GM12878 (cell line): ENCODE results near the gene ADARB1. TPM values are rescaled to one million over a fixed set of nuclear protein-coding genes. Genes with fewer than 3 reads are reported as not detected.

ENCODE experiments used
- ATAC-seq: fragments of 200-7000 bp; cut with Tn5 transposase; 3 replicates; pipeline ENCODE4 v1.9.1; 2020; ENCODE audit warnings: mild to moderate bottlenecking, moderate library complexity
- BruUV-seq: library from RNA; stranded (reverse); fragments of 400-500 nt; replicated peaks from 2 replicates; lab custom pipeline; 2021; lab: Mats Ljungman, UMichigan
- CTCF ChIA-PET: fragments of 300-600 bp; sonication (Branson Sonifier 250); formaldehyde crosslinking; extraction: SDS; loops from one replicate; lab custom pipeline; 2021; ENCODE audit warnings: inconsistent platforms; lab: Yijun Ruan, JAX
- POLR2A ChIA-PET: fragments of 350-600 bp; formaldehyde crosslinking; extraction: SDS; loops from one replicate; lab custom pipeline; 2021; ENCODE audit warnings: inconsistent platforms; lab: Charles Lee
- RAD21 ChIA-PET: fragments of 300-600 bp; sonication (Branson Sonifier 250); formaldehyde crosslinking; loops from one replicate; lab custom pipeline; 2023; ENCODE audit warnings: antibody characterized with exemption; ENCODE audit not compliant: unreplicated experiment; lab: Charles Lee
- SMC1A ChIA-PET: fragments of 300-600 bp; sonication (Branson Sonifier 250); formaldehyde crosslinking; loops from one replicate; lab custom pipeline; 2023; ENCODE audit not compliant: unreplicated experiment, uncharacterized antibody; lab: Charles Lee
- DNase-seq: peaks from one replicate; pipeline ENCODE4 v3.0.0-alpha.2; 2011; ENCODE audit warnings: low read depth, low spot score
- FAIRE-seq: peaks from 3 replicates; lab custom pipeline; 2011; peaks lifted over from hg19 to GRCh38; lab: Jason Lieb, UNC
- H2AFZ ChIP-seq: 2 replicates; pipeline ENCODE4 v1.6.0; 2011; ENCODE audit warnings: low read depth, low read length, control low read depth; ENCODE audit not compliant: control insufficient read depth
- H3K27ac ChIP-seq: 2 replicates; pipeline ENCODE4 v1.5.1; 2011; ENCODE audit warnings: control low read depth; ENCODE audit not compliant: control insufficient read depth, insufficient read depth
- H3K27me3 ChIP-seq, 2 experiments: replicated peaks in 1 of 2; 2 replicates each; pipeline versions ENCODE4 v1.6.0 to v1.6.1; 2011; ENCODE audit warnings: low read length in 1 of 2; ENCODE audit not compliant: control insufficient read depth in 2 of 2, insufficient read depth in 2 of 2
- H3K36me3 ChIP-seq, 2 experiments: 2 replicates each; pipeline ENCODE4 v1.5.1; 2011; ENCODE audit warnings: low read length in 1 of 2; ENCODE audit not compliant: control insufficient read depth in 2 of 2, insufficient read depth in 2 of 2
- H3K4me1 ChIP-seq: 2 replicates; pipeline ENCODE4 v1.6.1; 2011; ENCODE audit warnings: mild to moderate bottlenecking, low read length, moderate library complexity, mixed read lengths; ENCODE audit not compliant: control insufficient read depth, insufficient read depth
- H3K4me2 ChIP-seq: 2 replicates; pipeline ENCODE4 v1.6.0; 2011; ENCODE audit warnings: control low read depth; ENCODE audit not compliant: control insufficient read depth, insufficient read depth
- H3K4me3 ChIP-seq: fragments of 200-600 bp; sonication (generic); 2 replicates; pipeline ENCODE4 v1.5.1; 2016
- H3K79me2 ChIP-seq: 2 replicates; pipeline ENCODE4 v1.6.0; 2011; ENCODE audit warnings: low read length; ENCODE audit not compliant: control insufficient read depth, insufficient read depth
- H3K9ac ChIP-seq: 2 replicates; pipeline ENCODE4 v1.8.0; 2011; ENCODE audit warnings: low read length, control low read depth, mixed read lengths; ENCODE audit not compliant: control insufficient read depth, insufficient read depth
- H3K9me3 ChIP-seq: replicated peaks from 3 replicates; pipeline ENCODE4 v1.5.1; 2011; ENCODE audit warnings: mild to moderate bottlenecking, low read length; ENCODE audit not compliant: control insufficient read depth, insufficient read depth
- H4K20me1 ChIP-seq: 2 replicates; pipeline ENCODE4 v1.6.0; 2011; ENCODE audit not compliant: control insufficient read depth, insufficient read depth
- ASH2L ChIP-seq: fragments of 300-600, 200-600 bp; sonication (generic); IDR thresholded peaks from 2 replicates; pipeline ENCODE4 v1.6.1; 2017; ENCODE audit warnings: low read depth, mild to moderate bottlenecking, borderline replicate concordance
- ATF7 ChIP-seq: fragments of 450-650 bp; IDR thresholded peaks from 2 replicates; pipeline ENCODE4 v1.6.1; 2016; ENCODE audit warnings: low read depth, mild to moderate bottlenecking
- EGR1 ChIP-seq, 2 experiments: IDR thresholded peaks; 1 replicate in 1 of 2; 2 replicates in 1 of 2; pipeline ENCODE4 v1.6.1; 2011 to 2012; ENCODE audit warnings: low read depth in 2 of 2, low read length in 2 of 2, borderline replicate concordance in 1 of 2, mild to moderate bottlenecking in 1 of 2, moderate library complexity in 1 of 2
- ESRRA ChIP-seq: IDR thresholded peaks from 2 replicates; pipeline ENCODE4 v1.6.1; 2012; ENCODE audit warnings: mild to moderate bottlenecking, low read length, improper control_type of control experiment
- GATAD2B ChIP-seq: fragments of 450-650 bp; conservative IDR thresholded peaks from 2 replicates; pipeline ENCODE4 v1.6.1; 2017; ENCODE audit warnings: low read depth, mild to moderate bottlenecking, moderate library complexity
- IRF5 ChIP-seq: fragments of 450-650 bp; IDR thresholded peaks from 2 replicates; pipeline ENCODE4 v1.6.1; 2017; ENCODE audit warnings: borderline replicate concordance
- KDM1A ChIP-seq: fragments of 200-600 bp; sonication (generic); IDR thresholded peaks from 2 replicates; pipeline ENCODE4 v1.6.1; 2016; ENCODE audit warnings: borderline replicate concordance
- MAX ChIP-seq: IDR thresholded peaks from 2 replicates; pipeline ENCODE4 v1.6.1; 2012; ENCODE audit warnings: low read depth, low read length, improper control_type of control experiment
- MEF2B ChIP-seq: fragments of 450-650 bp; IDR thresholded peaks from 2 replicates; pipeline ENCODE4 v1.6.1; 2018; ENCODE audit warnings: mild to moderate bottlenecking, moderate library complexity; ENCODE audit not compliant: partially characterized antibody, poor library complexity, severe bottlenecking
- POLR2A ChIP-seq: IDR thresholded peaks from 2 replicates; pipeline ENCODE4 v1.6.1; 2011; ENCODE audit warnings: low read depth, mild to moderate bottlenecking, low read length
- POLR2AphosphoS2 ChIP-seq: IDR thresholded peaks from 2 replicates; pipeline ENCODE4 v1.6.1; 2011; ENCODE audit warnings: low read depth, mild to moderate bottlenecking, low read length, improper control_type of control experiment, moderate library complexity
- POU2F2 ChIP-seq: IDR thresholded peaks from 3 replicates; pipeline ENCODE4 v1.6.1; 2011; ENCODE audit warnings: low read depth, mild to moderate bottlenecking, low read length, borderline replicate concordance
- SIX5 ChIP-seq: IDR thresholded peaks from 2 replicates; pipeline ENCODE4 v1.6.1; 2011; ENCODE audit warnings: mild to moderate bottlenecking, low read depth, low read length, moderate library complexity; ENCODE audit not compliant: severe bottlenecking
- SREBF1 ChIP-seq: IDR thresholded peaks from 2 replicates; pipeline ENCODE4 v1.6.1; 2012; ENCODE audit warnings: mild to moderate bottlenecking, low read length
- TAF1 ChIP-seq: IDR thresholded peaks from 2 replicates; pipeline ENCODE4 v1.6.1; 2011; ENCODE audit warnings: mild to moderate bottlenecking, low read depth, low read length, borderline replicate concordance
- TBL1XR1 ChIP-seq: IDR thresholded peaks from 2 replicates; pipeline ENCODE4 v1.6.1; 2012; ENCODE audit warnings: low read depth, low read length, improper control_type of control experiment
- YY1 ChIP-seq: IDR thresholded peaks from 2 replicates; pipeline ENCODE4 v1.6.1; 2011; ENCODE audit warnings: low read depth, mild to moderate bottlenecking, low read length
- WGBS: methylation state at CpG from one replicate; pipeline ENCODE4 v1.1.6; 2016; ENCODE audit warnings: low lambda C conversion rate; ENCODE audit not compliant: insufficient replicate concordance, insufficient coverage; ENCODE audit errors: missing lambda C conversion rate; 5-methylcytosine and 5-hydroxymethylcytosine counted together
- in situ Hi-C: fragments of 300-500 bp; cut with MboI; formaldehyde crosslinking; loops from 9 replicates; pipeline ENCODE4 v1.14.3; 2018; ENCODE audit warnings: mixed read lengths
- intact Hi-C: fragments of 100-400 bp; cut with micrococcal nuclease; formaldehyde crosslinking; loops from one replicate; pipeline ENCODE4 v1.14.2; 2022; ENCODE audit not compliant: unreplicated experiment
- polyA plus RNA-seq, 11 experiments: library from polyadenylated mRNA; depleted of rRNA in 4 of 11; unstranded in 6 of 11; stranded (reverse) in 5 of 11; fragments of >200 nt; fragmentation: Nextera tagmentation in 4 of 11; fragmentation: Illumina TruSeq in 1 of 11; extraction: Ambion mirVana in 4 of 11; extraction: Trizol in 1 of 11; gene quantifications; 1 replicate in 1 of 11; 2 replicates in 10 of 11; pipeline versions ENCODE4 v1.2.1 to v1.2.3, GENCODE V29; 2011 to 2016; ENCODE audit warnings: inconsistent platforms in 2 of 11, missing spikeins in 2 of 11, low read depth in 1 of 11
- total RNA-seq, 4 experiments: library from RNA; depleted of rRNA in 3 of 4; stranded (reverse); fragments of >200 nt in 3 of 4; fragmentation: Illumina TruSeq in 1 of 4; extraction: Trizol in 1 of 4; gene quantifications; 2 replicates each; pipeline versions ENCODE4 v1.2.1 to v1.2.3, GENCODE V29; 2013 to 2021
- TF ChIP-seq, protein P1 (sequence below): fragments of 450-650 bp; formaldehyde crosslinking; IDR thresholded peaks from 2 replicates; pipeline ENCODE4 v1.4.0; 2022; ENCODE audit warnings: mild to moderate bottlenecking, moderate library complexity
- TF ChIP-seq, protein P2 (sequence below): IDR thresholded peaks from 2 replicates; pipeline ENCODE4 v1.6.1; 2011; ENCODE audit warnings: low read depth, mild to moderate bottlenecking, low read length, moderate library complexity, borderline replicate concordance; ENCODE audit errors: extremely low read depth

Gene ADARB1
- total and polyA plus RNA-seq, 10 of the 15 experiments (the other 5 are each of a cell fraction or from before 2014, with no cell fraction given): 5.7 to 61.7 (median 25.3) TPM

- H3K4me3 ChIP-seq: no peak overlapping the region
- H2AFZ ChIP-seq: no peak overlapping the region
- H4K20me1 ChIP-seq: no peaks in the 10 kb centered on the region
- ChIA-PET SMC1A (no interaction called here), POLR2A (no interaction called here), CTCF (no interaction called here), RAD21 (no interaction called here)
- no TSS peak for BruUV-seq
- H3K27me3 ChIP-seq: peaks cover 0 to 3% of the 10 kb centered on the region in 2 experiments; a peak in 2 of 4 replicates
- intact Hi-C loops: no loop called here
- H3K4me2 ChIP-seq: no peak overlapping the region
- no peak overlapping the region for H3K9ac ChIP-seq
- peaks cover 2% of the 10 kb centered on the region; the same call in 2 of the 3 replicates for H3K9me3 ChIP-seq
- FAIRE-seq (no peak), ATAC-seq (no peak), DNase-seq (no peak)
- no peaks in the 10 kb centered on the region for H3K4me1 ChIP-seq
- no peaks in the 10 kb centered on the region for H3K79me2 ChIP-seq
- TF ChIP-seq POLR2A: no peak
- no peak for TF ChIP-seq TAF1
- TF ChIP-seq SIX5: no peak
- TF ChIP-seq, protein P1, sequence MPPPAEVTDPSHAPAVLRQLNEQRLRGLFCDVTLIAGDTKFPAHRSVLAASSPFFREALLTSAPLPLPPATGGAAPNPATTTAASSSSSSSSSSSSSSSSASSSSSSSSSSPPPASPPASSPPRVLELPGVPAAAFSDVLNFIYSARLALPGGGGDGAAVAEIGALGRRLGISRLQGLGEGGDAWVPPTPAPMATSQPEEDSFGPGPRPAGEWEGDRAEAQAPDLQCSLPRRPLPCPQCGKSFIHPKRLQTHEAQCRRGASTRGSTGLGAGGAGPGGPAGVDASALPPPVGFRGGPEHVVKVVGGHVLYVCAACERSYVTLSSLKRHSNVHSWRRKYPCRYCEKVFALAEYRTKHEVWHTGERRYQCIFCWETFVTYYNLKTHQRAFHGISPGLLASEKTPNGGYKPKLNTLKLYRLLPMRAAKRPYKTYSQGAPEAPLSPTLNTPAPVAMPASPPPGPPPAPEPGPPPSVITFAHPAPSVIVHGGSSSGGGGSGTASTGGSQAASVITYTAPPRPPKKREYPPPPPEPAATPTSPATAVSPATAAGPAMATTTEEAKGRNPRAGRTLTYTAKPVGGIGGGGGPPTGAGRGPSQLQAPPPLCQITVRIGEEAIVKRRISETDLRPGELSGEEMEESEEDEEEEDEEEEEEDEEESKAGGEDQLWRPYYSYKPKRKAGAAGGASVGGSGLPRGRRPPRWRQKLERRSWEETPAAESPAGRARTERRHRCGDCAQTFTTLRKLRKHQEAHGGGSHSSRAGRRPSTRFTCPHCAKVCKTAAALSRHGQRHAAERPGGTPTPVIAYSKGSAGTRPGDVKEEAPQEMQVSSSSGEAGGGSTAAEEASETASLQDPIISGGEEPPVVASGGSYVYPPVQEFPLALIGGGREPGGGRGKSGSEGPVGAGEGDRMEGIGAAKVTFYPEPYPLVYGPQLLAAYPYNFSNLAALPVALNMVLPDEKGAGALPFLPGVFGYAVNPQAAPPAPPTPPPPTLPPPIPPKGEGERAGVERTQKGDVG (CRISPR knock-in tag): no peak
- no peak for TF ChIP-seq ESRRA
- TF ChIP-seq, protein P2, sequence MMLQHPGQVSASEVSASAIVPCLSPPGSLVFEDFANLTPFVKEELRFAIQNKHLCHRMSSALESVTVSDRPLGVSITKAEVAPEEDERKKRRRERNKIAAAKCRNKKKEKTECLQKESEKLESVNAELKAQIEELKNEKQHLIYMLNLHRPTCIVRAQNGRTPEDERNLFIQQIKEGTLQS: no peak
- TF ChIP-seq POLR2AphosphoS2: no peak
- no peak for TF ChIP-seq POU2F2
- TF ChIP-seq EGR1 (IDR thresholded peaks at IDR 0.05; ENCODE audit: borderline replicate concordance in 1 of 2, low read depth in 2 of 2, low read length in 2 of 2): no peak
- TF ChIP-seq KDM1A: no peak
- TF ChIP-seq TBL1XR1: no peak
- TF ChIP-seq ASH2L: no peak
- TF ChIP-seq SREBF1: no peak
- no peak for TF ChIP-seq MEF2B
- no peak for TF ChIP-seq MAX
- TF ChIP-seq YY1: no peak
- no peak for TF ChIP-seq GATAD2B
- TF ChIP-seq IRF5: no peak
- no peak for TF ChIP-seq ATF7
- no peak overlapping the region for H3K27ac ChIP-seq
- in situ Hi-C loops: no loop called here
- 37% methylated on average over 24 of the region's 24 CpGs for WGBS
- no peaks in the 10 kb centered on the region for H3K36me3 ChIP-seq
These were observed 22.6 kb upstream of the ADARB1 start for GRCh38 chr21:45051580-45052434.
